Sigmoid colon (tissue), 3 donors: ENCODE results near the gene NEK2.

Source experiments
- POLR2A ChIP-seq, 2 donors: fragments of 450-650 bp; IDR thresholded peaks; one replicate each; pipeline ENCODE4 v1.6.1; 2016; ENCODE audit warnings: antibody characterized with exemption in 2 of 2, mild to moderate bottlenecking in 2 of 2, moderate library complexity in 2 of 2
- TF ChIP-seq, protein P1 (sequence below), 4 experiments: fragments of 450-650 bp in 3 of 4; fragments of 200-600 bp in 1 of 4; IDR thresholded peaks; one replicate each; pipeline ENCODE4 v1.5.1; 2016 to 2019; ENCODE audit warnings: antibody characterized with exemption in 4 of 4, mild to moderate bottlenecking in 3 of 4, moderate library complexity in 2 of 4

DNA sequence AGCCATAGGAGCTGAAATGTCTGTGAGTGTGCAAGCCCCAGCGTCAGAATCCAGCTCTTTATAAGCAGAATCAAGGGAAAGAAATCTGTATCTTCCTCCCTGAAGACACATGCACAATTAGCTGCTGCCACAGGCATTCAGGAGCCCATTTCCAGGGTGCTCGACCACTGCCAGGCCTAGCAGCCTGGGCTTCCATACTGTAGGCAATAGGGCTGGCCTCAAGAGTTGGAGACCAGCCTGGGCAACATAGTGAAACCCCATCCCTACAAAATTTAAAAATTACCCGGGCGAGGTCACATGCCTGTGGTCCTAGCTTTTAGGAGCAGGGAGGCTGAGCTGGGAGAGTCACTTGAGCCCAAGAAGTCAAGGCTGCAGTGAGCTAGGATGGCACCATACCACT is 41.0 kb downstream of the NEK2 start:
- no peak for TF ChIP-seq POLR2A (IDR thresholded peaks at IDR 0.05)
- TF ChIP-seq, protein P1, sequence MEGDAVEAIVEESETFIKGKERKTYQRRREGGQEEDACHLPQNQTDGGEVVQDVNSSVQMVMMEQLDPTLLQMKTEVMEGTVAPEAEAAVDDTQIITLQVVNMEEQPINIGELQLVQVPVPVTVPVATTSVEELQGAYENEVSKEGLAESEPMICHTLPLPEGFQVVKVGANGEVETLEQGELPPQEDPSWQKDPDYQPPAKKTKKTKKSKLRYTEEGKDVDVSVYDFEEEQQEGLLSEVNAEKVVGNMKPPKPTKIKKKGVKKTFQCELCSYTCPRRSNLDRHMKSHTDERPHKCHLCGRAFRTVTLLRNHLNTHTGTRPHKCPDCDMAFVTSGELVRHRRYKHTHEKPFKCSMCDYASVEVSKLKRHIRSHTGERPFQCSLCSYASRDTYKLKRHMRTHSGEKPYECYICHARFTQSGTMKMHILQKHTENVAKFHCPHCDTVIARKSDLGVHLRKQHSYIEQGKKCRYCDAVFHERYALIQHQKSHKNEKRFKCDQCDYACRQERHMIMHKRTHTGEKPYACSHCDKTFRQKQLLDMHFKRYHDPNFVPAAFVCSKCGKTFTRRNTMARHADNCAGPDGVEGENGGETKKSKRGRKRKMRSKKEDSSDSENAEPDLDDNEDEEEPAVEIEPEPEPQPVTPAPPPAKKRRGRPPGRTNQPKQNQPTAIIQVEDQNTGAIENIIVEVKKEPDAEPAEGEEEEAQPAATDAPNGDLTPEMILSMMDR (IDR thresholded peaks at IDR 0.05): no peak
